ENCODE results near the gene CAPN1.
A peak's percentile ranks its signal among the peaks of the same experiment; 100 is the strongest.

The CAPN1 gene

GRCh38 chr11:65188486-65188885, 6.8 kb downstream of the CAPN1 start:
- no peak for TF ChIP-seq CTCF (IDR thresholded peaks at IDR 0.05; ENCODE audit: low read depth, low read length, missing control alignments)
- Histone ChIP-seq H3K36me3 (replicated peaks) (peaks cover 71% of the 10 kb centered on the region), H3K27me3 (replicated peaks) (no peaks in the 10 kb centered on the region), H3K27ac (no peak overlapping the region), H3K4me3 (ENCODE audit: low read depth, low read length) (no peak overlapping the region)
- no peak for DNase-seq
- in situ Hi-C loops (cut with HindIII; ENCODE audit: low pct_ligation_motif_present, low sequenced_read_pairs), result no loop called here

GRCh38 chr11:65189191-65189590, 7.5 kb downstream of the CAPN1 start:
- DNase-seq, result no peak
- no peak for TF ChIP-seq CTCF (IDR thresholded peaks at IDR 0.05; ENCODE audit: low read depth, low read length, missing control alignments)
- in situ Hi-C loops (cut with HindIII; ENCODE audit: low pct_ligation_motif_present, low sequenced_read_pairs), result no loop called here
- Histone ChIP-seq H3K27ac (no peak overlapping the region), H3K4me3 (ENCODE audit: low read depth, low read length) (no peak overlapping the region), H3K36me3 (replicated peaks) (peaks cover 67% of the 10 kb centered on the region), H3K27me3 (replicated peaks) (no peaks in the 10 kb centered on the region)

- DNase-seq, result no peak
Observed at GRCh38 chr11:65194564-65194963, 12.8 kb downstream of the CAPN1 start.

GRCh38 chr11:65204143-65204542, 22.4 kb downstream of the CAPN1 start:
- Histone ChIP-seq H3K27me3 (replicated peaks) (no peaks in the 10 kb centered on the region), H3K4me3 (ENCODE audit: low read depth, low read length) (no peak overlapping the region), H3K36me3 (replicated peaks) (peaks cover 40% of the 10 kb centered on the region), H3K27ac (no peak overlapping the region)
- TF ChIP-seq CTCF (IDR thresholded peaks at IDR 0.05; ENCODE audit: low read depth, low read length, missing control alignments), result no peak
- in situ Hi-C loops (cut with HindIII; ENCODE audit: low pct_ligation_motif_present, low sequenced_read_pairs), result no loop called here
- no peak for DNase-seq

More at GRCh38 chr11:65194564-65194963, 12.8 kb downstream of the CAPN1 start:
- no peak overlapping the region for H3K27ac ChIP-seq
- TF ChIP-seq CTCF (IDR thresholded peaks at IDR 0.05; ENCODE audit: low read depth, low read length, missing control alignments), result no peak
- peaks cover 44% of the 10 kb centered on the region for H3K36me3 ChIP-seq (replicated peaks)
- H3K27me3 ChIP-seq (replicated peaks), result no peaks in the 10 kb centered on the region
- in situ Hi-C loops (cut with HindIII; ENCODE audit: low pct_ligation_motif_present, low sequenced_read_pairs), result no loop called here
- H3K4me3 ChIP-seq (ENCODE audit: low read depth, low read length), result no peak overlapping the region

- H3K36me3 ChIP-seq (replicated peaks), result peaks cover 48% of the 10 kb centered on the region
- no peak for DNase-seq
- H3K27ac ChIP-seq, result no peak overlapping the region
- peak; percentile 94 for TF ChIP-seq CTCF (IDR thresholded peaks at IDR 0.05; ENCODE audit: low read depth, low read length, missing control alignments)
- in situ Hi-C loops (cut with HindIII; ENCODE audit: low pct_ligation_motif_present, low sequenced_read_pairs), result no loop called here
- no peak overlapping the region for H3K4me3 ChIP-seq (ENCODE audit: low read depth, low read length)
- H3K27me3 ChIP-seq (replicated peaks), result no peaks in the 10 kb centered on the region
Observed at GRCh38 chr11:65204646-65205601, 23.2 kb downstream of the CAPN1 start.
